Measurements from ENCODE around the gene NTRK3.

Gene NTRK3

DNA sequence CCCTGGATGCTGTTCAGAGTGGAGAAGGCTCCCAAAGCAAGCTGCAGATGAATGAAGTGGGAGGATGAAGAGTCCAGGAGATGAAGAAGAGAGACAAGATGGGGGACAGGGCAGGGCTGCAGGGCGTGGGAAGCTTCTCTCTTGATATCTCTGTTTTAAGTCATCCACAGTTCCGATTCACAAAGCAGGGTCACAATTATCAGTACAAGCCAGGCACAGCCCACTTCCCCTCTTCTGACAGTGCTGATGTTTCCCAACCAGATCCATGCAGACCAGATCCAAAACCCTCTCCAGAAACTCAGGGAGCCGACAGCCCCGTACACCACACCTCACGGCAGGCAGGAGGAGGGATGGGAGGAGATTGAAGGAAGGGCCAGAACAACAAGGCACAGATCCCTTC is 31.1 kb downstream of the NTRK3 start:
- Histone ChIP-seq H3K36me3 (ENCODE audit: control insufficient read depth, insufficient read depth, low read length) (no peaks in the 10 kb centered on the region), H3K9me3 (ENCODE audit: control insufficient read depth, low read length) (no peaks in the 10 kb centered on the region)
- 86 to 100% methylated on average over 2 to 4 of the region's 5 CpGs for WGBS, 2 experiments (ENCODE audit: insufficient coverage in 2 of 2)

DNA sequence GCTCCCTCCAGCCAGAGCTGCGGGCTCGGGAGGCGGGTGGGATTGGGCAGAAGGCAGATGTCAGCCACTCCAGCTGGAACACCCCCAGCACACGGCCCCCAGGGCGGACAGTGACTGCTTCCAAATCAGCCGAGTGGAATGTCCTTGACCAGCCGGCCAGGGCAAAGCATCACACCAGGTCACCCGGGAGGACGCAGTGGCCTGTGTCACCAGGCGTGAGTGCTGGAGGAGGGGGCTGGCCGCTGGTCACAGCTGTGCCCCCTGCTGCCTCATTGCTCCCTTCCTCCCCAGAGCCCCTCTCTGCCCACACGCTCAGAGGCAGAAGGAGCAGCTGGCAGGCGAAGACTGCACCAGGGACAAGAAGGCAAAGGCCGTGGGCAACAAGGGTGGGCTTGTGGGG is 33.5 kb downstream of the NTRK3 start:
- Histone ChIP-seq H3K36me3 (ENCODE audit: control insufficient read depth, insufficient read depth, low read length) (no peaks in the 10 kb centered on the region), H3K4me1 (ENCODE audit: control insufficient read depth, insufficient read depth, low read length, poor library complexity, severe bottlenecking) (no peaks in the 10 kb centered on the region), H3K9me3 (ENCODE audit: control insufficient read depth, low read length) (no peaks in the 10 kb centered on the region), H3K27ac (ENCODE audit: low read depth, low read length, severe bottlenecking) (no peak overlapping the region), H3K4me3 (ENCODE audit: extremely low read depth, insufficient read depth, low read length, poor library complexity, severe bottlenecking) (no peak overlapping the region)
- WGBS, 2 experiments (ENCODE audit: insufficient coverage in 2 of 2), result 79 to 81% methylated on average over 10 to 12 of the region's 14 CpGs

More for the DNA sequence above, 31.1 kb downstream of the NTRK3 start:
- Histone ChIP-seq H3K27ac (ENCODE audit: low read depth, low read length, severe bottlenecking) (no peak overlapping the region), H3K4me3 (ENCODE audit: extremely low read depth, insufficient read depth, low read length, poor library complexity, severe bottlenecking) (no peak overlapping the region), H3K4me1 (ENCODE audit: control insufficient read depth, insufficient read depth, low read length, poor library complexity, severe bottlenecking) (no peaks in the 10 kb centered on the region)

DNA sequence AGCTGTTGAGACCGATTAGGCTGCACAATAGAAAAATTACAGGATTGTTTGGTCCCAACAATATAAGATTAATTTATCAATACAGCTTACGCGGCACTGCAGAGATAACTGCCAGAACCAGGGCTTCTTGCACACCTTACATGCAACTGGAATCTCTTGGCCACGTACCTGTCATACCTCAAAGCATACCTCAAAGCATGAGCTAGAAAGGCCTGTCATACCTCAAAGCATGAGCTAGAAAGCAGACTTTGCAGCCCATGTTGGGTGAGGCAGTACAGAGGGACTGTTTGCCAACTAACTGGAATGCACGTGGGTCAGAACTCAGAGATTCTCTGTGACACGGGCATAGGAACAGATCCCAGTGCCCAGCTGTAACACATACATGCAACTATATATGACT is 34.7 kb downstream of the NTRK3 start:
- no peak overlapping the region for H3K27ac ChIP-seq (ENCODE audit: low read depth, low read length, severe bottlenecking)
- H3K4me3 ChIP-seq (ENCODE audit: extremely low read depth, insufficient read depth, low read length, poor library complexity, severe bottlenecking), result no peak overlapping the region
- H3K9me3 ChIP-seq (ENCODE audit: control insufficient read depth, low read length), result peaks cover 4% of the 10 kb centered on the region
- 94 to 100% methylated on average over 2 to 5 of the region's 6 CpGs for WGBS, 2 experiments (ENCODE audit: insufficient coverage in 2 of 2)
- no peaks in the 10 kb centered on the region for H3K4me1 ChIP-seq (ENCODE audit: control insufficient read depth, insufficient read depth, low read length, poor library complexity, severe bottlenecking)
- no peaks in the 10 kb centered on the region for H3K36me3 ChIP-seq (ENCODE audit: control insufficient read depth, insufficient read depth, low read length)

DNA sequence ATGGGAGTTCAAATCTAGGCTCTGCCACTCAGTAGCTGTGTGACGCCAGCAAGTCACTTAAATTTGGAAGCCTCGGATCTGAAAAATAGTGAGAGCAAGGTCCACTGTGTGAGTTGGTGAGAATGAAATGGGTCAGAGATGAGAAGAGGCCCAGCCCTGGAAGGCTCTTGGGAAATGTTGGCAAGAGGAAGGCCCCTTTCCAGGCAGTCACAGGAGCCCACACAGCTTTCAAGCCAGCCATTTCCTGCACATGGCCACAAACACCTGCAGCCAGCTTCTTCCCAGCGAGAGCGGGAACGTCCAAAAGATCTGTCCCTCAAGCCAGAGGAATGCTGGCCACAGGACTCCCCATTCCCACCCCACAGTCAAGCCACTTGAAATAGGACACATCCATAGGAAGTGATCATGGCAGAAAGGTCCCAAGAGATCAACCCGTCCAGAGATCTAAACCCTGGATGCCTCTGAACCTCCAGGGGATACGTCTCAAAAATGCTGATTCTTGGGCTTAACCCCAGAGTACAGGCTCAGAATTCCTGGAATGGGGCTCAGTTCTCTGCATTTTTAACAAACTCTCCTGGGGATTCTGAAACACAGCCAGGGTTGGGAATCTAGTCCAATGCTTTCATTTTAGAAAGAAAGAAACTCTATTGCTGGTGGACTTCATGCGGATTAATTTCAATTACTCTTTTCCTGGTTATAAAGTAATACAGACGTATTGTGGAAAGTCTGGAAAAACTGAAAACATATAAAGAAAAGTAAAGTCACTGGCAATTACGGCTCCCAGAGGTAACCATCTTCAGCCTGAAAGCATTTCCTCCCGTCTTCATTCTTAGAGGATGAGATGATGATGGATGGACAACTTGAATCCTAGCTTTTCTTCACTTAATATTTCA is 35.9 kb downstream of the NTRK3 start:
- WGBS, 2 experiments (ENCODE audit: insufficient coverage in 2 of 2), result 91 to 94% methylated on average over 7 to 9 of the region's 11 CpGs
- no peak overlapping the region for H3K4me3 ChIP-seq (ENCODE audit: extremely low read depth, insufficient read depth, low read length, poor library complexity, severe bottlenecking)

DNA sequence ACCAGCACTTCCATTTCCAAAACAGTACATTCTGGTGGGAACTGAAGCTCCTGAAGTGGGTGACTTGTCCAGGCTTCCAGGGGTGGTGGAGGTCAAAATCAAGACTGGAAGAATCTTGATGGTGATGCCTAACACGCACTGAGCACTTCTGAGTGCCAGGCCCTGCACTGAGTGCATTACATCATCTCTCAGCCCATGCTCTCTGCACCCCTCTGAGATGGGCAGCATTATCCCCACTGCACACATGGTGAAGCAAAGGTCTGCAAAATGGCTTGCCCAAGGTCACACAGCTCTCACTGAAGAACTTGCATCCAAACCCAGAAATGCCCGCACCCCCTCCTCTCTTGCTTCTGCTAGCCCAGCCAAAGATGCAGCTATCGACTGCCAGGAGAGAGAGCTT is 36.9 kb downstream of the NTRK3 start:
- Histone ChIP-seq H3K4me3 (ENCODE audit: extremely low read depth, insufficient read depth, low read length, poor library complexity, severe bottlenecking) (no peak overlapping the region), H3K9me3 (ENCODE audit: control insufficient read depth, low read length) (peaks cover 4% of the 10 kb centered on the region), H3K36me3 (ENCODE audit: control insufficient read depth, insufficient read depth, low read length) (no peaks in the 10 kb centered on the region), H3K4me1 (ENCODE audit: control insufficient read depth, insufficient read depth, low read length, poor library complexity, severe bottlenecking) (no peaks in the 10 kb centered on the region), H3K27ac (ENCODE audit: low read depth, low read length, severe bottlenecking) (no peak overlapping the region)
- WGBS, 2 experiments (ENCODE audit: insufficient coverage in 2 of 2), result 44% methylated on average over 2 of the region's 3 CpGs; no CpG with 5 or more reads in 1 of the 2 experiments

More for the DNA sequence above, 35.9 kb downstream of the NTRK3 start:
- H3K36me3 ChIP-seq (ENCODE audit: control insufficient read depth, insufficient read depth, low read length), result no peaks in the 10 kb centered on the region
- H3K27ac ChIP-seq (ENCODE audit: low read depth, low read length, severe bottlenecking), result no peak overlapping the region
- H3K9me3 ChIP-seq (ENCODE audit: control insufficient read depth, low read length), result peaks cover 4% of the 10 kb centered on the region
- H3K4me1 ChIP-seq (ENCODE audit: control insufficient read depth, insufficient read depth, low read length, poor library complexity, severe bottlenecking), result no peaks in the 10 kb centered on the region

DNA sequence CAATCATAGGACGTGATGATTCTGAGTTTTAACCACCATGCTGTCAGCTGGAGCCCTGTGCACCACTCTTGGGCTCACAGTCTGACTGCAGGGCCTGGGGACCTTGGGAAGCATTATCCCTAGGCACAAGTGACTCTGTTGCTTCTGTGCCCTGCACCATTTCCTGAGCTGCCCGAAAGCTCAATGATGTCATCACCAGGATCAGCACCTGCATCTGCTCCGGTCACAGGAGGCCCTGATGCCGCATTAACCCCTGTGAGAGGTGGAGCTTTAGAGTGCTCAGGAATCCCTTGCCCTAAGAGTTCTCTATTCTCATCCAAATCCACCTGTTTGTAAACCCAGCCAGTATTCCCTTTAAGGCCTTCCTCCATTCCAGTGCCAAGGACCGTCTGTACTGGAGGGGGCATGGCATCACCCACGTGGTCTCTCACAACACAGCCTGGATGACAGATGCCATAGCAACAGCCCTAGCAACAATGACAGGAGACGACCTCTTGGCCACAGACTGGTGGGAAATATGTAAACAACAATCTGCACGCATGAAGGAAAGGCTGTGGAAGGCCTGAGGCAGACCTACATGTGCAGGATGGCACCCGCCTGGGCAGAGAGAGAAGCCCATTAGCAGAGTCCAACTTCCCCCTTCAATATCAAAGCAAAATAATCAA is 37.9 kb downstream of the NTRK3 start:
- H3K4me3 ChIP-seq (ENCODE audit: extremely low read depth, insufficient read depth, low read length, poor library complexity, severe bottlenecking), result no peak overlapping the region

DNA sequence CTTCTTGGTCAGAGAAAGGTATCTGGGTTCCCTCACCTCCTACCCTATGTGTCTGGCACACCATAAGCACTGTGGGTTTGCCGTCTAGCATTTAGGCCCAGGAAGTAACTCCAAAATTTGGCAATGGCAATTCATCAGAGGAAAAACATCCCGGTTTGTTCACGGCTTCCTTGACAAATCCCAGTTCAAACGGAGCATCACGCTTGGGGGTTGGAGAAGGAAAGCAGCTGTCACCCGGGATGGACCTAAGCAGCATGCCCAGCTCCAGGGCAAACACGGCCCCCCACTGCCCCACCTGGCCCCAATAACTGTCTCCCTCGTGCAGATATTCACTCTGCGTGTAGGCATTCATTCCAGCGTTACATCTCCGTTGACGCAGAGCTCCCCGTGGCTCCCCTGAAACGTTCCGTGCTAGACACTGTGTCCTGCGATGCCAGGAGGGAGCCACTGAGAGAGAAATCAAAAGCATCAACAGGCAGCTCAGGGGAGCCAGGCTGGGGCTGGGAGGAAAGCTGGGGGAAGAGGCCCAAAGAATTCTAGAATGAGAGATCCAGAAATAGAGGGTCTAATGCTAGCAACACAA is 41.4 kb downstream of the NTRK3 start:
- no peak overlapping the region for H3K27ac ChIP-seq (ENCODE audit: low read depth, low read length, severe bottlenecking)
- peaks cover 4% of the 10 kb centered on the region for H3K9me3 ChIP-seq (ENCODE audit: control insufficient read depth, low read length)
- no peaks in the 10 kb centered on the region for H3K36me3 ChIP-seq (ENCODE audit: control insufficient read depth, insufficient read depth, low read length)
- no peak overlapping the region for H3K4me3 ChIP-seq (ENCODE audit: extremely low read depth, insufficient read depth, low read length, poor library complexity, severe bottlenecking)
- 75 to 81% methylated on average over 11 to 16 of the region's 16 CpGs for WGBS, 2 experiments (ENCODE audit: insufficient coverage in 2 of 2)
- no peaks in the 10 kb centered on the region for H3K4me1 ChIP-seq (ENCODE audit: control insufficient read depth, insufficient read depth, low read length, poor library complexity, severe bottlenecking)

More for the DNA sequence above, 37.9 kb downstream of the NTRK3 start:
- Histone ChIP-seq H3K9me3 (ENCODE audit: control insufficient read depth, low read length) (peaks cover 4% of the 10 kb centered on the region), H3K36me3 (ENCODE audit: control insufficient read depth, insufficient read depth, low read length) (no peaks in the 10 kb centered on the region), H3K27ac (ENCODE audit: low read depth, low read length, severe bottlenecking) (no peak overlapping the region), H3K4me1 (ENCODE audit: control insufficient read depth, insufficient read depth, low read length, poor library complexity, severe bottlenecking) (no peaks in the 10 kb centered on the region)
- 61 to 75% methylated on average over 5 to 8 of the region's 9 CpGs for WGBS, 2 experiments (ENCODE audit: insufficient coverage in 2 of 2)

DNA sequence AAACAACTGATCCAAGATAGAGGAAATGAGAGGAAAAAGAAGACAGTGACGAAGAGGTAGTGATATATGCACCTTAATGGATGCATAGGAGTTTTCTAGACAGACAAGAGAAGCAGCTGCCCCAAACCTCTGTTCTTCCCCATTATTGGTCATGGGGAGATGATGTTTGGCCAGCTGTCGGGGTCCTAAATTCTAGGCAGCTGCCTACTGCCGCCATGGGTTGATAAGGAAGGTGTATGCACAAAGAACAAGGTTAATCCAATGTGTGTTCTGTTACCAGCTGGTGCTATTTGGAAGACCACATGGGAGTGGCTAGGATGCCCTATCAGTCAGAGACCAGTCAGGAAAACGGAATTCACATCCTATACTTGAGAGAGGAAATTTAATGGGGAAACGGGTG is 47.4 kb downstream of the NTRK3 start:
- Histone ChIP-seq H3K4me3 (ENCODE audit: extremely low read depth, insufficient read depth, low read length, poor library complexity, severe bottlenecking) (no peak overlapping the region), H3K4me1 (ENCODE audit: control insufficient read depth, insufficient read depth, low read length, poor library complexity, severe bottlenecking) (no peaks in the 10 kb centered on the region), H3K27ac (ENCODE audit: low read depth, low read length, severe bottlenecking) (no peak overlapping the region), H3K9me3 (ENCODE audit: control insufficient read depth, low read length) (no peaks in the 10 kb centered on the region), H3K36me3 (ENCODE audit: control insufficient read depth, insufficient read depth, low read length) (no peaks in the 10 kb centered on the region)
- WGBS, 2 experiments (ENCODE audit: insufficient coverage in 2 of 2), result 85 to 88% methylated on average over 4 of the region's 5 CpGs

DNA sequence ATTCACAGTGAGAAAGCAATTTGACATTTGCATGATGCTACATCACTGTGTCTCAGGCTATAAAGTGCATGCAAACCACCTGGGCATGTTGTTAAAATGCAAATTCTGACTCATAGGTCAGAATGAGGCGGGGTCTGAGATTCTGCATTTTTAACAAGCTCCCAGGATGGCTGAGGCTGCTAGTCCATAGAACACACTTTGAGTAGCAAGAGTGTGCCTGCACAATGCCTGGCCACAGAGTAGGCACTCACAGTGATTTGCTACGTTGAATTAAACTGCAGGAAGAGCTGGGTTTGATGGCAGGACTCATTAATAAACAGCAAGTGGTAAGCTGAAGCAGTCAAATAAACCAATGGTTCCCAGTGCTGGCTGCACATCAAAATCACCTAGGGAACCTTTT is 48.1 kb downstream of the NTRK3 start:
- Histone ChIP-seq H3K36me3 (ENCODE audit: control insufficient read depth, insufficient read depth, low read length) (no peaks in the 10 kb centered on the region), H3K4me1 (ENCODE audit: control insufficient read depth, insufficient read depth, low read length, poor library complexity, severe bottlenecking) (no peaks in the 10 kb centered on the region), H3K27ac (ENCODE audit: low read depth, low read length, severe bottlenecking) (no peak overlapping the region), H3K9me3 (ENCODE audit: control insufficient read depth, low read length) (no peaks in the 10 kb centered on the region), H3K4me3 (ENCODE audit: extremely low read depth, insufficient read depth, low read length, poor library complexity, severe bottlenecking) (no peak overlapping the region)
- 72 to 75% methylated on average over 2 of the region's 2 CpGs for WGBS, 2 experiments (ENCODE audit: insufficient coverage in 2 of 2)

DNA sequence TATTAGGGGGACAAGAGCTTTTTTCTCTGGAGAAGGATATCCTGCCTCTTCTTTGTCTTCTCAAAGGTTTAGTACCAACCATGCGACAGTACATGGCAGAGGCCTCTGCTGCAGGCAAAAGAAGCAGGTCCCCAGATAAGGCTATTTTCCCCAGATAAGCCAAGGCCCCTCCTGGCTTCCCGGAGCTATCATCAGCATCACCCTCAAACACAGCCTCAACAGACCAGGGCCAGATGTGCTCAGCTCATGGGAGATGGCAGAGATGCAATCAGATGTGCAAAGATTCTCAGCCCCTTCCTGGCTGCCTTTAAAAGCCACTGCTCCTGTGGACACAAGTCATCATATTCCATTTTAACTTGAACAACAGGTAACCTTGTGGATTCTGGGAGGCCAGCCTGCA is 49.0 kb downstream of the NTRK3 start:
- no peak overlapping the region for H3K4me3 ChIP-seq (ENCODE audit: extremely low read depth, insufficient read depth, low read length, poor library complexity, severe bottlenecking)
- no peaks in the 10 kb centered on the region for H3K36me3 ChIP-seq (ENCODE audit: control insufficient read depth, insufficient read depth, low read length)
- no peaks in the 10 kb centered on the region for H3K9me3 ChIP-seq (ENCODE audit: control insufficient read depth, low read length)
- WGBS, 2 experiments (ENCODE audit: insufficient coverage in 2 of 2), result 76 to 89% methylated on average over 2 of the region's 2 CpGs
- H3K27ac ChIP-seq (ENCODE audit: low read depth, low read length, severe bottlenecking), result no peak overlapping the region
- H3K4me1 ChIP-seq (ENCODE audit: control insufficient read depth, insufficient read depth, low read length, poor library complexity, severe bottlenecking), result no peaks in the 10 kb centered on the region

All from mesodermal cell (in vitro differentiated cells).